Ishikawa (cell line): Measurements from ENCODE around the gene GM2A.

Source experiments
- CEBPB ChIP-seq: IDR thresholded peaks from 2 replicates; pipeline ENCODE4 v1.6.1; 2012
- MAX ChIP-seq: IDR thresholded peaks from 2 replicates; pipeline ENCODE4 v1.6.1; 2012

DNA sequence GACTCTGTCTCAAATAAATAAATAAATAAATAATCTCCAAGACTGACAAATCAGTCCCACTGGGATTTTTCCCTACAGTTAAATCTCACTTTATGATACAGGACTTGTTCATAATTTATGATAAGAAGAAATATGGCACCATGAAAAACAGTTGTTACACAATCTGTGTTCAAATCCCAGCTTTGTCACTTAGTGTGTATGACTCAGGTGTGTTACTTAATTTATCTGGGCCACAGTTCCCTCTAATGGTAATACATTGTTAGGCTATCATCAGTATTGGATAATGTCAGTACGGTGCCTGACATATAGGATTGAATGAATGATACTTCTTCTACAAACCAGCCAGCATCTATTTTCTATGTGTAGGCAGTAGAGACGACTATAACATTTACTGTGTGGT, 27.5 kb downstream of the GM2A start:
- TF ChIP-seq MAX, result no peak
- TF ChIP-seq CEBPB, result no peak
